IMR-90 (cell line): ENCODE measurements around the gene RGS9BP.

ENCODE experiments used
- BHLHE40 ChIP-seq: fragments of 150-350 bp; IDR thresholded peaks from 2 replicates; pipeline ENCODE4 v1.6.1; 2016; ENCODE audit warnings: mild to moderate bottlenecking, low read depth, low read length
- CEBPB ChIP-seq: IDR thresholded peaks from 2 replicates; pipeline ENCODE4 v1.6.1; 2012; ENCODE audit warnings: low read depth, low read length, improper control_type of control experiment
- CTCF ChIP-seq: conservative IDR thresholded peaks from 2 replicates; pipeline ENCODE4 v1.5.1; 2012; ENCODE audit warnings: mild to moderate bottlenecking, low read depth, low read length, improper control_type of control experiment
- MAFK ChIP-seq: IDR thresholded peaks from 2 replicates; pipeline ENCODE4 v1.6.1; 2012; ENCODE audit warnings: low read depth, low read length, improper control_type of control experiment
- NFE2L2 ChIP-seq: fragments of 150-350 bp; IDR thresholded peaks from 2 replicates; pipeline ENCODE4 v1.6.1; 2016; ENCODE audit warnings: low read depth, mild to moderate bottlenecking, low read length
- POLR2A ChIP-seq: IDR thresholded peaks from 2 replicates; pipeline ENCODE4 v1.6.1; 2012; ENCODE audit warnings: mild to moderate bottlenecking, low read depth, low read length
- RAD21 ChIP-seq: IDR thresholded peaks from 2 replicates; pipeline ENCODE4 v1.6.1; 2012; ENCODE audit warnings: low read length, improper control_type of control experiment
- RCOR1 ChIP-seq: IDR thresholded peaks from 2 replicates; pipeline ENCODE4 v1.6.1; 2012; ENCODE audit warnings: mild to moderate bottlenecking, low read length, improper control_type of control experiment; ENCODE audit not compliant: insufficient replicate concordance
- RFX5 ChIP-seq: IDR thresholded peaks from 2 replicates; pipeline ENCODE4 v1.8.0; 2012; ENCODE audit warnings: low read depth, mild to moderate bottlenecking, low read length, moderate library complexity
- SMC3 ChIP-seq: fragments of 150-350 bp; IDR thresholded peaks from 2 replicates; pipeline ENCODE4 v1.6.1; 2016; ENCODE audit warnings: low read depth, mild to moderate bottlenecking, antibody characterized with exemption, low read length, moderate library complexity

- TF ChIP-seq CTCF = no peak
- TF ChIP-seq CEBPB = no peak
- peak; percentile 4; the same call in 1 of the 2 replicates for TF ChIP-seq BHLHE40
- peak; percentile 53; the same call in 1 of the 2 replicates for TF ChIP-seq POLR2A
- TF ChIP-seq MAFK = no peak
- TF ChIP-seq NFE2L2 = no peak
- no peak for TF ChIP-seq RCOR1
- no peak for TF ChIP-seq RAD21
- TF ChIP-seq SMC3 = no peak
- no peak for TF ChIP-seq RFX5
Measured at GRCh38 chr19:32691291-32691951, 15.8 kb downstream of the RGS9BP start, which contains the start of gene NUDT19.
